NOMO-1 (cell line): Measurements from ENCODE around the gene DDR1.
"Not testable (repeated sequence)": the region's sequence is repeated elsewhere in the genome, so short reads cannot be mapped to it uniquely, and the experiment has no call there.

Experiments
- DNase-seq, 2 experiments: peaks; one replicate each; lab custom pipeline; 2025; ENCODE audit not compliant: unreplicated experiment in 2 of 2; lab: John Stamatoyannopoulos, UW

Gene DDR1

GRCh38 chr6:30914076-30914853, 29.9 kb downstream of the DDR1 start, which contains the start of gene VARS2:
Gene VARS2 (plus strand): TSS chr6:30914238. CDS start chr6:30914837, 599 bp downstream.
- peak; percentile 83 to 94 for DNase-seq

GRCh38 chr6:30914854-30915590, 30.7 kb downstream of the DDR1 start:
- DNase-seq = peak in 1 of 2 experiments; percentile 16

GRCh38 chr6:30915591-30915946, 31.2 kb downstream of the DDR1 start:
- DNase-seq = peak; percentile 45 to 70

DNA sequence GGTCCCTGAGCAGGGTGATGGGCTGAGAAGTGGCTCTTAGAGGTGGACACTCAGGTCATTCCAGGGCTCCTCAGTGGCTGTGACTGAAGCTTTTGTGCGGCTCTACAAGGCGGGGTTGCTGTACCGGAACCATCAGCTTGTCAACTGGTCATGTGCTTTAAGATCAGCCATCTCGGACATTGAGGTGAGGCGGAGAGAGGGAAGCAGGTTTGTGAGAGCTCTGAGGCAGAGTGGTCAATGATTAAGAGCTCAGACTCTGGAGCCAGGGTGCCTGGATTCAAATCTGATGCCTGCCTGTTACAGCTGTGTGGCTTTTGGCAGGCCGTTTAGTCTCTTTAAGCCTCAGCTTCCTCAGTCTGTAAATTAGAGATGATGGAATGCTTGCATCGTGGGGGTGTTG, 32.7 kb downstream of the DDR1 start:
- no peak for DNase-seq

DNA sequence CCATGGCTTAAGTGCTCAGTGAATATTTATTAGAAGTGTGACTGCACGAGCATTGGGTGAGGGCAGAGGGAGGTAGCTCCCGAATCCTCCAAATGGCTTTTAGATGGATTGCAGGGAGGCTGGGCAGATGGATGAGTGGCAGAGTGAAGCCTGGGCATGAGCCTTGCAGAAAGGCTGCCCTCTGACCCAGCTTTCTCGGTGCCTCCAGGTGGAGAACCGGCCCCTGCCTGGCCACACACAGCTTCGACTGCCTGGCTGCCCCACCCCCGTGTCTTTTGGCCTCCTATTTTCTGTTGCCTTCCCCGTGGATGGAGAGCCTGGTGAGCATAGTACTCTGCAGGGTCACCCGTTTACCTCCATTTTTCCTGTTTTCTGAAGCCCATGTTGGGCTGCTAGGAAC, 33.2 kb downstream of the DDR1 start:
- no peak for DNase-seq

DNA sequence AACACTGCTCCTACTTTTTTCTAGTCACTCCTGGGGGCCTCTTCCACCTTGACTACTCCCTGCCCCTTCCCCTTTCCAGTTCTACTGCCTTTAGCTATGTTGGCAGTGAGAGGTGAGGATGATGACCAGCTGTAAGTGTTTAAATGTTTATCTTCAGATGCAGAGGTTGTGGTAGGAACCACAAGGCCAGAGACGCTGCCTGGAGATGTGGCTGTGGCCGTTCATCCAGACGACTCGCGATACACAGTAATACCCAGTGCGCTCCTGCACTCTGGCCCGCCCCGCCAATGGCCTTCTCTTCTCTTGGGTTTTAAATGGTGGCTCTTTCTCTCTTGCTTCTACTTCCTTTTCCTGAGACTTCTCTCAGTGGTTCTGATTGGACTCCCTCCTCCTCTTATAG, 34.4 kb downstream of the DDR1 start:
- no peak for DNase-seq

DNA sequence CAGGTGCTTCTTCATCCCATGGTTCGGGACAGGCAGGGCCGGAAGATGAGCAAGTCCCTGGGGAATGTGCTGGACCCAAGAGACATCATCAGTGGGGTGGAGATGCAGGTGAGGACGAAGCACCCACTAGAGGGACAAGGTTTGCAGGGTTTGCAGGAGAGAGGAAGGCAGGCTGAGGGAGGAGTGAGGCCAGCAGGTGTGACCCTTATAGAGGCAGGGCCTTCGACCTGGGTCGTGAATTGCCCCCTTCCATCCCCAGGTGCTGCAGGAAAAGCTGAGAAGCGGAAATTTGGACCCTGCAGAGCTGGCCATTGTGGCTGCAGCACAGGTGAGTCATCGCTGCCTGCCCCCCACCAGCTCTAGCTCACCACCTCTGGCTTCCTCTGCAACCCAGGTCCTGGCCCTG, 38.1 kb downstream of the DDR1 start:
- no peak for DNase-seq

DNA sequence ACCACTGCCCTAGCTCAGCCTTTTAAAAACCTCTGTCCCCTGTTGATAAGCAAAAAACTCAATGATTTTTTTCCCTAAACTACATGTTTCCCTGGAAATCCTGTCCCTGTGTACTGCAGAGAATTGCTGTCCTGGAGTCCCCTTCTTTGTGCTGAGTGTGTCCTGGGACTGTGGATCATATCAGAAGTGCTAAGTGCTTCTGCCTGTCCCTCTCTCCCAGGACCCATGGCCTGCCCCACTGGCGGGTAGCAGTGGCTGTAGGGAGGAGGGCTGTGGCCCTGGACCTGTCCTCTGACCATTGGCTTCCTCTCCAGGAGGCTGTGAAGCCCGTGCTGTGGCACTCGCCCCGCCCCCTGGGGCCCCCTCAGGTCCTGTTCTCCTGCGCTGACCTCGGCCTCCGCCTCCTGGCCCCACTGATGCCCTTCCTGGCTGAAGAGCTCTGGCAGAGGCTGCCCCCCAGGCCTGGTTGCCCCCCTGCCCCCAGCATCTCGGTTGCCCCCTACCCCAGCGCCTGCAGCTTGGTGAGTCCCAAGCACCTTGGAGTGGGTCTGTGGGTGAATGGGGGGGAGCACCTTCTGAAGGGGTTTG, 39.8 kb downstream of the DDR1 start:
- DNase-seq = not testable (repeated sequence)

DNA sequence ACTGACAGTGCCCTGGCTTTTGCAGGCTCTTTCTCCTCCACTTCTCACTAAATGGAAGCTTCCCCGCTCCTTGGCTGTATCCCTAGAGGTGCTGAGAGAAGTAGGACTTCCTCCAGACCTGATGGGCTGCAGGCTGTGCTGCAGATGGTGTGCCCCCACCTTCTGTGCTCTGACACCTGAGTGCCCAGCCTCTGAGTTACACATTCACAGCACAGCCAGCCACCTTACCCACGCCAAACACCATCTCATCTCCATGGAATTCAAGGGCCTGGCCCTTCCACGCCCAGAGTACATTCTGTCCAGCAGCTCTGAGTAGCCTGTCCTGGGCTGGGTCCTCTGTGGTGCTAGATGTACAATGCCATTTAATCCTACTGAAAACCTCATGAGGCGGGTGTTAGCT, 42.3 kb downstream of the DDR1 start:
- DNase-seq = no peak

DNA sequence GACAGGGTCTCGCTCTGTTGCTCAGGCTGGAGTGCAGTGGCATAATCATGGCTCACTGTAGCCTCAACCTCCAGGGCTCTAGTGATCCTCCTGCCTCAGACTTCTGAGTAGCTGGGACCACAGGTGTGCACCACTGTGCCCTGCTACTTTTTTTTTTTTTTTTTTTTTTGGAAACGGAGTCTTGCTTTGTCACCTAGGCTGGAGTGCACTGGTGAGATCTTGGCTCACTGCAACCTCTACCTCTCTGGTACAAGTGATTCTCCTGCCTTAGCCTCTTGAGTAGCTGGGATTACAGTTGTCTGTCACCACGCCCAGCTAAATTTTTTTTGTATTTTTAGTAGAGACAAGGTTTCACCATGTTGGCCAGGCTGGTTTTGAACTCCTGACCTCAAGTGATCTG, 42.8 kb downstream of the DDR1 start:
- DNase-seq = not testable (repeated sequence)

- no peak for DNase-seq
Observed at GRCh38 chr6:30928677-30929076, 44.4 kb downstream of the DDR1 start.

- no peak for DNase-seq
Observed at GRCh38 chr6:30930506-30930905, 46.2 kb downstream of the DDR1 start.

GRCh38 chr6:30931272-30931671, 47.0 kb downstream of the DDR1 start:
- no peak for DNase-seq

- no peak for DNase-seq
Observed at GRCh38 chr6:30931969-30932645, 47.8 kb downstream of the DDR1 start, which contains the start of gene SFTA2. Gene SFTA2 (minus strand): TSS chr6:30932170. CDS start chr6:30932096, 74 bp downstream.

- DNase-seq = no peak
Observed at GRCh38 chr6:30932665-30933365, 48.5 kb downstream of the DDR1 start.

DNA sequence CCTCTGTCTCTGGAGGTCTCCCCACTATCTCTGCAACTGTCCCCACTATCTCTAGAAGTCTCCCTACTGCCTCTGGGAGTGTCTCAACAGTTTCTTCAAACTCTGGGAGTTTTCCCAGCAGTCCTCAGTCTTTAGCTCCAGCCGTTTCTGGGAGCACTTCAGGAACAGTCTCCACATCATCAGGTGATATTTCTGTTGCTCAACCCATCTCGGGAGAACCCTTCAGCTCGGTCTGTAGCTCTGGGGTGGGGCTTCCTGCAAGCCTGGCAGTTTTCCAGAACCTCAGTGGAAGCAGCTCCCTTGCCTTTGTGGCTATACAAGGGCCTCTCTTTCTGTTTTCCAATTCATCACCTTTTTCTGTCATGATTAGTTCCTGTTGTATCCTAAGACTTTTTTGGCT, 50.7 kb downstream of the DDR1 start:
- no peak for DNase-seq

- no peak for DNase-seq
Observed at GRCh38 chr6:30937265-30937664, 52.9 kb downstream of the DDR1 start.

GRCh38 chr6:30938730-30939129, 54.4 kb downstream of the DDR1 start:
- DNase-seq = no peak

DNA sequence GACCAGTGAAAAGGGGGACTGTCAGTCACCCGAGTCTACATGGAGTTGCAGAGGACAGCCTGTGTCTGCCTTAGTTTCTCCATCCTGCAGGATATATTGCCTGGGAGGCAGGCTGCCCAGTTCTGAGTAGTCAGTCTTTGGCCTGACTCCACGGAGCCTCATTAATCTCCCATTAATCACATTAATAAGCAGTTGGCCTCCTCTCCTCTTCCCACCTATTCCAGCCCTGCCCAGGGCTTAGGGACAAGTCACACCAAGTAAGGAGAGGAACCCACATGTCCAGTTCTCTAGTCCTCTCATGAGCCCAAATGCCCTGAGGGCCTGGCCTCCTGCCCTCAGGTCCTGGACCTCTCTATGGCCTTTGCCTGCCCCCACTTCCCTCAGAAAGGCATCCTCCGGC, 55.2 kb downstream of the DDR1 start:
- DNase-seq = no peak

DNA sequence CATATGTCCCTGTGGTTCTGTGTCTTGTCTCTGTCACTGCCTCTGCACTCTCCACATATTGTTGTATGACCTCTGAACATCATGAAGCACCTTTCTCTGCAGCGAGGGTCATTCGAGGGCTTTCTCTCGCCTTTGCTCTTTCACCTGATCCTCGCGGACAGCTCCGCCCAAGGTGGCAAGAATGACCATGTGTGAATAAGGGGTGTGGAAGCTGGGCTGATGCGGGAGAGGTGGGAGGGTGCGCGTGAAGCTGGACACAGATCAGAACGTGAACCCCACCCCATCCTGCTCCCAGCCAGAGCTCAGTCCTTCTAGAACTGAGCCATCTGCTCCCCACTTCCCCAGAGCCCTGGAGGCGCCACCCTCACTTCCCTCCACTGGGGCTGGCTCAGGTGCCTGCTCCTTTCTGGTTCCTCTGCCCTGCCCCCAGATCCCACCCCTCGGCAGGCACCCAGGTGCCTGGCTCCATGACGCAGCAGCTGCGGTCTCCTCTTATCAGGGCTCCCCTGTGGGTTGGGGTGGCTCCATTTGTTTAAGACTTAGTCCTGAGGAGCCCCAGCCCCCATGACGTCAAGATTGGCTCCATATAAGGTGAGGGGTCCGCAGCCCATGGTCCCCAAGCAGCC, 56.2 kb downstream of the DDR1 start, which contains the start of gene MUCL3:
Gene MUCL3, plus strand, starts transcription at position 613 of the 626 bp plus-strand sequence. CDS start 27 bp downstream, outside the sequence.
- no peak for DNase-seq
